Adrenal gland (tissue), 5 donors: ENCODE measurements around the gene FCF1.

ENCODE experiments used
- CTCF ChIP-seq, 6 experiments: fragments of 450-650 bp in 4 of 6; fragments of 200-600 bp in 2 of 6; sonication (generic) in 1 of 6; IDR thresholded peaks; 1 replicate in 5 of 6; 2 replicates in 1 of 6; pipeline versions ENCODE4 v1.5.1 to v1.8.0; 2016 to 2021; ENCODE audit warnings: antibody characterized with exemption in 6 of 6, mild to moderate bottlenecking in 2 of 6, moderate library complexity in 1 of 6
- POLR2A ChIP-seq, 2 donors: fragments of 450-650 bp; IDR thresholded peaks; one replicate each; pipeline ENCODE4 v1.6.1; 2017; ENCODE audit warnings: antibody characterized with exemption in 2 of 2, mild to moderate bottlenecking in 2 of 2, moderate library complexity in 1 of 2
- donor health status: DM: no; HTN: no; CAD: no.

DNA sequence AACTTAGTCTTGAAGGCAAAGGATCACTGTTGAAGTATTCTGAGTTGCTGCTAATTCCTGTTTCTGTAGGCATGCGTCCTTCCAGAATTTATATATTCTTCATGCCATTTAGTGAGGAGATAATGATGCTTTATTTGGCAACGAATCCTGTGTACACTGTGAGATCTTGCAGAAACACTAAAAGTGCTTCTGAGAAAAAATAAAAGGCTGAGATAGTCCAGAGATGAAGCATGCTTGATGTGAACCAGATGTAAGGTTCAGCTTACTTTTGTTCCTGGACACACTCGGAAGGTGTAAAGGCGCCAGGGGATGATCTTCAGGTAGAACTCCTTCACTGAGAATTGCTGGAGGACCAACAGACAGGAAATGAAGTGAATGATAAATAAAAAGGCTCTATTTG is 39.2 kb upstream of the FCF1 start:
- TF ChIP-seq CTCF (IDR thresholded peaks at IDR 0.05) (no peak), POLR2A (IDR thresholded peaks at IDR 0.05) (no peak)
